22Rv1 (cell line): ENCODE data around the gene CHKB.

Experiments
- CTCF ChIP-seq: fragments of 450-650 bp; IDR thresholded peaks from 2 replicates; pipeline ENCODE4 v1.5.1; 2017; ENCODE audit warnings: mild to moderate bottlenecking
- ZFX ChIP-seq: fragments of 450-650 bp; IDR thresholded peaks from 2 replicates; pipeline ENCODE4 v1.6.1; 2017; ENCODE audit warnings: antibody characterized with exemption, borderline replicate concordance

GRCh38 chr22:50573491-50574382 lies 8.9 kb downstream of the CHKB start:
- TF ChIP-seq CTCF (no peak), ZFX (no peak)
